Nephron (organoid): ENCODE measurements around the gene TMEM204.

Experiments used
- H3K27ac Mint-ChIP-seq, 3 experiments: 2 replicates each; pipeline ENCODE4 v1.8.0; 2020; ENCODE audit warnings: mixed read lengths in 3 of 3, mild to moderate bottlenecking in 2 of 3, moderate library complexity in 1 of 3
- H3K27me3 Mint-ChIP-seq: 2 replicates; pipeline ENCODE4 v1.8.0; 2021; ENCODE audit warnings: low read depth, mild to moderate bottlenecking, moderate library complexity, mixed read lengths
- H3K36me3 Mint-ChIP-seq: 2 replicates; pipeline ENCODE4 v1.8.0; 2020; ENCODE audit warnings: low read depth, mixed read lengths
- H3K4me1 Mint-ChIP-seq: 2 replicates; pipeline ENCODE4 v1.8.0; 2020; ENCODE audit warnings: mixed read lengths
- H3K4me3 Mint-ChIP-seq, 3 experiments: 2 replicates each; pipeline ENCODE4 v1.8.0; 2020; ENCODE audit warnings: mild to moderate bottlenecking in 3 of 3, mixed read lengths in 3 of 3, moderate library complexity in 2 of 3
- H3K9me3 Mint-ChIP-seq: 2 replicates; pipeline ENCODE4 v1.8.0; 2020; ENCODE audit warnings: mixed read lengths
- TF ChIP-seq, protein P1 (sequence below), 3 experiments: fragments of 200-600 bp; sonication (generic); IDR thresholded peaks; one replicate each; pipeline ENCODE4 v1.5.0; 2021; ENCODE audit warnings: antibody characterized with exemption in 3 of 3; ENCODE audit not compliant: unreplicated experiment in 3 of 3

Gene TMEM204

GRCh38 chr16:1530349-1530882 lies 3.0 kb upstream of the TMEM204 start:
- Mint-ChIP-seq H3K36me3 (peaks cover 4% of the 10 kb centered on the region), H3K27me3 (no peaks in the 10 kb centered on the region), H3K4me3 (no peak overlapping the region), H3K4me1 (peaks cover 32% of the 10 kb centered on the region), H3K9me3 (no peaks in the 10 kb centered on the region), H3K27ac (peak overlapping the region; percentile 96 to 99 (median 98))
- TF ChIP-seq, protein P1, sequence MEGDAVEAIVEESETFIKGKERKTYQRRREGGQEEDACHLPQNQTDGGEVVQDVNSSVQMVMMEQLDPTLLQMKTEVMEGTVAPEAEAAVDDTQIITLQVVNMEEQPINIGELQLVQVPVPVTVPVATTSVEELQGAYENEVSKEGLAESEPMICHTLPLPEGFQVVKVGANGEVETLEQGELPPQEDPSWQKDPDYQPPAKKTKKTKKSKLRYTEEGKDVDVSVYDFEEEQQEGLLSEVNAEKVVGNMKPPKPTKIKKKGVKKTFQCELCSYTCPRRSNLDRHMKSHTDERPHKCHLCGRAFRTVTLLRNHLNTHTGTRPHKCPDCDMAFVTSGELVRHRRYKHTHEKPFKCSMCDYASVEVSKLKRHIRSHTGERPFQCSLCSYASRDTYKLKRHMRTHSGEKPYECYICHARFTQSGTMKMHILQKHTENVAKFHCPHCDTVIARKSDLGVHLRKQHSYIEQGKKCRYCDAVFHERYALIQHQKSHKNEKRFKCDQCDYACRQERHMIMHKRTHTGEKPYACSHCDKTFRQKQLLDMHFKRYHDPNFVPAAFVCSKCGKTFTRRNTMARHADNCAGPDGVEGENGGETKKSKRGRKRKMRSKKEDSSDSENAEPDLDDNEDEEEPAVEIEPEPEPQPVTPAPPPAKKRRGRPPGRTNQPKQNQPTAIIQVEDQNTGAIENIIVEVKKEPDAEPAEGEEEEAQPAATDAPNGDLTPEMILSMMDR (IDR thresholded peaks at IDR 0.05; ENCODE audit: unreplicated experiment in 3 of 3), result no peak

DNA sequence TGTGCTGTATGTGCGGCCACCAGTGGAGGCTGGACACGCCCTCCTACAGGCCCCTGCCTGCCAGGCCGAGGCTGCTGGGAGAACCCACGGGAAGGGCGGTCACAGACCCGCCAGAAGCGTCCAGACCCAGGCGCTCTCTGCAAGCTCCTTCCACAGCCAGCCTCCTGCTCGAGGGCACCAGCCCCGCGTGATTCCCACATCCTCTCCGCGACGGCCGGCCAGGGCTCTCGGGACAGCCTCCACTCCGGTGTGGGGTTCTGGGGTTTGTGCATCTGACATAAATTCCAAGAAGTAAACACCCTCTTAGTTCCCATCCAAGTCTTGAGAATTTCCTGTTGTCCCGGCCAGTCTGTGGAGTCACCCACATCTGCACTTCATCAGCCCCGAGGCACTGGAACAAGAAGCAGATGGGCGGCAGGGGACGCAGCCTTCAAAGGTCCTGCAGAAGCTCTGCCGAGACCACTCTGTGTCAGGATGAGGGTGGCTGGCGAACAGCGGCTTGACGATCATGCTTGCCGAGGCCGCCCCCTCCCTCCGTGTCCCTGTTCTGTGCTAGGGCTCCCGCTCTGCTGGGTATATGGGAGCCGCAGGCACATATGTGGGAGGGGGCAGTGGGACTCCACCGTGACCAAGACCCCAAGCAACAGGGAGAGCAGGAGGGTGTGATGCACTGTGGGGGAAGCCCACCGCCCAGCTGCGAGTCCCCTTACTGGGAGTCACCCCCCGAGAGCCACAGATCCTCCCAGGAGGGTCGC lies 2.4 kb upstream of the TMEM204 start:
- H3K27ac Mint-ChIP-seq, result peak overlapping the region; percentile 96 to 99 (median 98)
- peak overlapping the region; percentile 56 to 68 (median 61) for H3K4me3 Mint-ChIP-seq
- TF ChIP-seq, protein P1 (IDR thresholded peaks at IDR 0.05; ENCODE audit: unreplicated experiment in 3 of 3), result no peak
- H3K9me3 Mint-ChIP-seq, result no peaks in the 10 kb centered on the region
- H3K4me1 Mint-ChIP-seq, result peaks cover 34% of the 10 kb centered on the region
- no peaks in the 10 kb centered on the region for H3K27me3 Mint-ChIP-seq
- H3K36me3 Mint-ChIP-seq, result peaks cover 4% of the 10 kb centered on the region

DNA sequence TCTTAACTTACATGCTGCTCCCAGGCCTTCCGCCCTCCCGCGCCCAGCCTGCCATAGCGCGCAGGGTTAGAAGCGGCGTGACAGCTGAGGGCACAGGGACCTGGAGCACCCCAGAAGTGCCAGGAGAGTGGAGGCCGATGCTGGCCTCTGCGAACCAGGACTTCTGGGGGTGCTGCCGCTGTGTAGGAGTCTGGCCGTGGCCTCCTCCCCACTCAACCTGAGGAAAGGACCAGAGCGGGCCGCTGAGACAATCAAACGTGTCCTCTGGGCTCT lies 1.9 kb upstream of the TMEM204 start:
- Mint-ChIP-seq H3K4me1 (peaks cover 36% of the 10 kb centered on the region), H3K9me3 (no peaks in the 10 kb centered on the region), H3K27ac (peak overlapping the region; percentile 96 to 99 (median 98)), H3K27me3 (no peaks in the 10 kb centered on the region), H3K36me3 (peaks cover 4% of the 10 kb centered on the region), H3K4me3 (peak overlapping the region; percentile 21 to 56 (median 39))
- TF ChIP-seq, protein P1 (IDR thresholded peaks at IDR 0.05; ENCODE audit: unreplicated experiment in 3 of 3), result no peak

DNA sequence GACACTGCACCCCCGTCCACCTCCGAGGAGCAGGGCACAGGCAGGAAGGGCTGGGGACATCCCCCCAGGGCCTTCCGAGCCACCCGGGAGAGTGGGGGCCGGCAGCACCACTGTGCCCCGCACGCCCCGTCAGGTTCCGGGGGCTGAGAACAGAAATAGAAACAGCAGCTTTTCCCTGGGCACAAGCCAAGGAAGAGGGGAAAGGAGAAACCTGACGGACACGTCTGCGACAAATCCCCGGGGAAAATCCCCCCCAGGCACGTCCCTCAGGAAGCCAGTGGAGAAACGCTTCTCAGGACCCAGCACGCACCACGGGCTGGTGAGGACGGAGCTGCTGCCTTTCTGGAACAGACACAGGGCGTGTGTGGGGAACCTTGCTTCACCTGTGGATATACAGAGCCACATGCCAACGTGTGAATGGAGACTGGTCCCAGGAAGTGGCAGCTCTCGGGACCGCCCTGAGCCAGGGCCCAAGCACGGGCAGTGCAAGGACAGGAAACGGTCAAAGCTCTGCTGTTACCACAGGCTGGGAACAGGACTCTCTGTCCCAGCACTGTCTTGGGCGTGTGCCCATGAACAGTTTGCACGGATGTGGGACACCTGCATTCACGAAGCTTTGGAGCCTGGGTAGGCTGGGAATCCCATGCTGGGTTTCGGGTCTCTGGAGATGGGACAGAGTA lies 1.2 kb upstream of the TMEM204 start:
- Mint-ChIP-seq H3K9me3 (no peaks in the 10 kb centered on the region), H3K36me3 (peaks cover 4% of the 10 kb centered on the region), H3K4me1 (peaks cover 40% of the 10 kb centered on the region), H3K27ac (peak overlapping the region; percentile 96 to 99 (median 98)), H3K4me3 (peak overlapping the region; percentile 25 to 47 (median 39)), H3K27me3 (no peaks in the 10 kb centered on the region)
- TF ChIP-seq, protein P1 (IDR thresholded peaks at IDR 0.05; ENCODE audit: unreplicated experiment in 3 of 3), result no peak

GRCh38 chr16:1532771-1533170 lies 695 bp upstream of the TMEM204 start:
- TF ChIP-seq, protein P1 (IDR thresholded peaks at IDR 0.05; ENCODE audit: unreplicated experiment in 3 of 3), result no peak
- Mint-ChIP-seq H3K9me3 (no peaks in the 10 kb centered on the region), H3K27me3 (no peaks in the 10 kb centered on the region), H3K4me3 (no peak overlapping the region), H3K4me1 (peaks cover 40% of the 10 kb centered on the region), H3K36me3 (peaks cover 8% of the 10 kb centered on the region), H3K27ac (peak overlapping the region; percentile 96 to 99 (median 98))
